ENCODE results near the gene NLRC4.

- TF ChIP-seq ZFP3 (CRISPR knock-in tag; IDR thresholded peaks at IDR 0.05) (no peak), GLIS3 (CRISPR knock-in tag; IDR thresholded peaks at IDR 0.05) (no peak), ESRRG (CRISPR knock-in tag; IDR thresholded peaks at IDR 0.05) (no peak), ISL1 (CRISPR knock-in tag; IDR thresholded peaks at IDR 0.05) (no peak), RARB (CRISPR knock-in tag; IDR thresholded peaks at IDR 0.05) (no peak), ZC3H10 (CRISPR knock-in tag; IDR thresholded peaks at IDR 0.05) (no peak), CSRNP3 (CRISPR knock-in tag; IDR thresholded peaks at IDR 0.05) (no peak), PATZ1 (CRISPR knock-in tag; IDR thresholded peaks at IDR 0.05; ENCODE audit: borderline replicate concordance) (0 out of 2 replicates have a peak, but pooled peaks have one; percentile 65), CREB5 (CRISPR knock-in tag; IDR thresholded peaks at IDR 0.05; ENCODE audit: low read depth) (no peak), ARNTL (CRISPR knock-in tag; IDR thresholded peaks at IDR 0.05; ENCODE audit: borderline replicate concordance, low read depth) (no peak), PPARA (CRISPR knock-in tag; IDR thresholded peaks at IDR 0.05; ENCODE audit: borderline replicate concordance) (no peak), BACH2 (CRISPR knock-in tag; IDR thresholded peaks at IDR 0.05; ENCODE audit: borderline replicate concordance) (no peak)
These were observed 13.8 kb upstream of the NLRC4 start for GRCh38 chr2:32278478-32278853.
